Body of pancreas (tissue), 4 donors: ENCODE results near the gene UNC5A. TPM values are rescaled to one million over a fixed set of nuclear protein-coding genes. Genes with fewer than 3 reads are reported as not detected.

Experiments
- ATAC-seq: fragments of 150-250 bp; one replicate; pipeline ENCODE4 v1.9.1; 2016
- DNase-seq, 4 donors: peaks; one replicate each; pipeline ENCODE4 v3.0.0-alpha.2; 2019
- H3K27ac ChIP-seq, 4 donors: fragments of 200-600 bp; sonication (generic); 1 replicate in 3 of 4; 2 replicates in 1 of 4; pipeline versions ENCODE4 v1.5.1 to v1.6.1; 2016 to 2019; ENCODE audit warnings: mild to moderate bottlenecking in 1 of 4, mixed read lengths in 1 of 4, moderate library complexity in 1 of 4
- H3K27me3 ChIP-seq, 2 donors: fragments of 200-600 bp; sonication (generic); one replicate each; pipeline ENCODE4 v1.6.0; 2016; ENCODE audit warnings: mild to moderate bottlenecking in 1 of 2
- H3K36me3 ChIP-seq, 2 donors: fragments of 200-600 bp; sonication (generic); replicated peaks in 1 of 2; 2 replicates each; pipeline ENCODE4 v1.5.1; 2016; ENCODE audit warnings: low read depth in 2 of 2; ENCODE audit not compliant: insufficient read depth in 1 of 2
- H3K4me1 ChIP-seq: fragments of 200-600 bp; sonication (generic); one replicate; pipeline ENCODE4 v1.6.0; 2016
- H3K4me3 ChIP-seq, 2 donors: fragments of 200-600 bp; sonication (generic); 1 replicate in 1 of 2; 2 replicates in 1 of 2; pipeline ENCODE4 v1.5.1; 2016 to 2019
- H3K9me3 ChIP-seq, 3 donors: fragments of 200-600 bp; sonication (generic); 1 replicate in 2 of 3; 2 replicates in 1 of 3; pipeline ENCODE4 v1.5.1; 2016
- CTCF ChIP-seq, 7 experiments: fragments of 450-650 bp in 4 of 7; fragments of 200-600 bp in 3 of 7; sonication (generic) in 3 of 7; IDR thresholded peaks; one replicate each; pipeline ENCODE4 v1.5.1; 2016 to 2019; ENCODE audit warnings: antibody characterized with exemption in 7 of 7
- POLR2A ChIP-seq, 3 donors: fragments of 450-650 bp; IDR thresholded peaks; one replicate each; pipeline ENCODE4 v1.6.1; 2016; ENCODE audit warnings: antibody characterized with exemption in 3 of 3, mild to moderate bottlenecking in 2 of 3
- WGBS, 2 donors: methylation state at CpG; one replicate each; pipeline ENCODE4 v1.1.5; 2017; 5-methylcytosine and 5-hydroxymethylcytosine counted together
- intact Hi-C: fragments of 100-400 bp; cut with DNase I; formaldehyde crosslinking; loops from one replicate; pipeline ENCODE4 v1.15.1; 2023
- total RNA-seq, 2 donors: library from RNA; depleted of rRNA; stranded (reverse); fragments of >200 nt; gene quantifications; one replicate each; pipeline ENCODE4 v1.1.0, GENCODE V29; 2016

The UNC5A gene
- total RNA-seq, 2 donors from 2014 or later = 0.52 to 0.66 TPM

DNA sequence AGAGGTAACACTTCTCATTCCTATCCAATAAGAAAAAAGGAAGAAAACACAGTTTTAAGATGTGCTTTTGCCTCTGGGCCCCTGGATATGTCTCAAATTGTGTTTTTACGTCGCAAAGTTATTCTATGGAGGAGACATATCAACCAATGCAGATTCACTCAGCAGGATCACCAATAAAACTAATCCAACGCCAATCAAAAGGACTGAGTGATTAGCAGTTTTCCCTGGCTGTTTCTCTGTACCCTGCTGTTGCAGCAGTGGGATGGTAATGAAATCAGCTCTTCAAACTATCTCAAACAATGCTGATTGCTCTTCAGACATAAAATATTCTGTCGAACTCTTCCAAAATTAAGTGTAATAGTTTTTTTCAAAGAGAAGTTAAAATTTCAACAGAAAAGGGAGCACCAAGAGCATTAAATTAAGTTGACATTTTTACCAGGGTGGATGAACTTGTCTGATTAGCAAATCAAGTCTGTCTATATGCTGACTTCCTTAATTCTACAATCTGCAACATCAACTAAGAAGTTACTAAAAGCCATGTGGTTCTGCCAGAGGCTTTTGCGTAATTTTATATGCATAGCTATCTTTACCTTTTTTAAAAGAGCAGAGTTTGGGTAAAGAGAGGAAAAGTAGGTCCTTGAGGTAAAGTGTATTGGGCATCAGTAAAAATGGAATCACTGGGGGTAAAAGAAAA lies 98.5 kb downstream of the UNC5A start:
- ATAC-seq (no peak), DNase-seq (no peak)
- H3K36me3 ChIP-seq = peaks cover 4 to 27% of the 10 kb centered on the region in 2 donors

DNA sequence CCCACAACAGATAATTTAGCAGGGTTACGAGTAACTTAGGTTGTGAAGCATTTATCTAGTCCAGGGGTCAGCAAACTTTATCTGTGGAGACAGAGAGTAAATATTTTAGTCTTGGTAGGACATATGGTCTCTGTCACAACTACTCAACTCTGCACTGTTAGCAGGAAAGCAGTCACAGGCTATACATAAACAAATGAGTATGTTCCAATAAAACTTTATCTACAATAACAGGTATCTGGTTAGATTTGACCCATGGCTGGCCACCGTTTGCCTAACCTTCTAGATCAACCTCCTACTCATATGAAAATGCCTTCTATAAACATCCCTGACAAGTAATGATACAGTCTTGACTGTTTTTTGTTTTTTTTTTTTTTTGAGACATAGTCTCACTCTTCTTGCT lies 101.8 kb downstream of the UNC5A start:
- 68 to 81% methylated on average over 2 of the region's 2 CpGs for WGBS, 2 donors
- intact Hi-C loops = no loop called here
- no peak for TF ChIP-seq CTCF (IDR thresholded peaks at IDR 0.05)
- TF ChIP-seq POLR2A (IDR thresholded peaks at IDR 0.05) = no peak
- Histone ChIP-seq H3K4me1 (no peaks in the 10 kb centered on the region), H3K27me3 (no peaks in the 10 kb centered on the region), H3K9me3 (no peaks in the 10 kb centered on the region), H3K4me3 (no peak overlapping the region), H3K36me3 (peaks cover 0 to 6% of the 10 kb centered on the region in 2 donors), H3K27ac (no peak overlapping the region)
- no peak for ATAC-seq
- no peak for DNase-seq

More for the DNA sequence above, 98.5 kb downstream of the UNC5A start:
- Histone ChIP-seq H3K9me3 (no peaks in the 10 kb centered on the region), H3K27ac (no peak overlapping the region), H3K4me1 (no peaks in the 10 kb centered on the region), H3K4me3 (no peak overlapping the region), H3K27me3 (no peaks in the 10 kb centered on the region)
- WGBS, 2 donors = 90 to 97% methylated on average over 5 of the region's 5 CpGs
- intact Hi-C loops = no loop called here
- no peak for TF ChIP-seq POLR2A (IDR thresholded peaks at IDR 0.05)

- peaks cover 0 to 2% of the 10 kb centered on the region in 2 donors for H3K36me3 ChIP-seq
- H3K4me1 ChIP-seq = no peaks in the 10 kb centered on the region
- no peak overlapping the region for H3K27ac ChIP-seq
- no peak for TF ChIP-seq CTCF (IDR thresholded peaks at IDR 0.05)
- no peaks in the 10 kb centered on the region for H3K27me3 ChIP-seq
- H3K9me3 ChIP-seq = no peaks in the 10 kb centered on the region
- no peak for DNase-seq
- intact Hi-C loops = no loop called here
- ATAC-seq = no peak
- H3K4me3 ChIP-seq = no peak overlapping the region
- 65 to 73% methylated on average over 2 of the region's 2 CpGs for WGBS, 2 donors
These were observed 105.5 kb downstream of the UNC5A start for GRCh38 chr5:176915906-176916305.

- no peaks in the 10 kb centered on the region for H3K27me3 ChIP-seq
- ATAC-seq (no peak), DNase-seq (no peak)
- peaks cover 0 to 1% of the 10 kb centered on the region in 2 donors for H3K36me3 ChIP-seq
- H3K4me3 ChIP-seq = no peak overlapping the region
- intact Hi-C loops = no loop called here
- H3K27ac ChIP-seq = no peak overlapping the region
- no peak for TF ChIP-seq POLR2A (IDR thresholded peaks at IDR 0.05)
- TF ChIP-seq CTCF (IDR thresholded peaks at IDR 0.05) = no peak
- H3K9me3 ChIP-seq = no peaks in the 10 kb centered on the region
- H3K4me1 ChIP-seq = no peaks in the 10 kb centered on the region
These were observed 106.0 kb downstream of the UNC5A start for GRCh38 chr5:176916337-176916736.

DNA sequence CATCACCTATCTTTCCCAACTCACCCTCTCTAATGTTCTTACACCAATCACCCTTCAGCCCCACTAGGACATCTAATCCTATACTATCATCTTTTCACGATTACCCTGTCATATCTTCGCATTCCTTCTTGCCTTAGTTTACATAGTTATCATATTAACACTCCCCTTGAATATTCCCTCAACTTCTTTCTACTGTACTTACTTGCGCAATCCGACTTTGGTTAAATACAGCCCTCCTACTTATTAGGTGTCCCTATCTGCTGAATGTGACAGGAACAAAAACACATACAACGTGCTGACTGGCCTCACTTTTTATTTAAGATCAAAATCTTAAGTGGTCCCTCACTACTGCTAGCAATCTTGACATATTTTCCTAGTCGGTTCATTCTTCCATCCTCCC lies 108.3 kb downstream of the UNC5A start:
- no peaks in the 10 kb centered on the region for H3K36me3 ChIP-seq
- H3K9me3 ChIP-seq = no peaks in the 10 kb centered on the region
- H3K4me1 ChIP-seq = no peaks in the 10 kb centered on the region
- 86 to 92% methylated on average over 6 of the region's 6 CpGs for WGBS, 2 donors
- no peak overlapping the region for H3K4me3 ChIP-seq
- no peak overlapping the region for H3K27ac ChIP-seq
- no peak for ATAC-seq
- intact Hi-C loops = no loop called here
- no peak for TF ChIP-seq POLR2A (IDR thresholded peaks at IDR 0.05)
- TF ChIP-seq CTCF (IDR thresholded peaks at IDR 0.05) = no peak
- no peak for DNase-seq
- H3K27me3 ChIP-seq = no peaks in the 10 kb centered on the region
